Fibroblast of lung (primary cell): ENCODE results near the gene AMMECR1.

Experiments used
- CTCF ChIP-seq, 2 donors: IDR thresholded peaks in 1 of 2; conservative IDR thresholded peaks in 1 of 2; 1 replicate in 1 of 2; 2 replicates in 1 of 2; pipeline ENCODE4 v1.5.1; 2011 to 2012; ENCODE audit warnings: low read length in 2 of 2, control low read depth in 1 of 2, inconsistent platforms in 1 of 2, low read depth in 1 of 2, mild to moderate bottlenecking in 1 of 2
- EZH2 ChIP-seq: IDR thresholded peaks from 2 replicates; pipeline ENCODE4 v1.5.1; 2012; ENCODE audit warnings: low read length, control low read depth, mild to moderate bottlenecking; ENCODE audit errors: missing control alignments

GRCh38 chrX:110331444-110332030 lies 13.7 kb upstream of the AMMECR1 start:
- no peak for TF ChIP-seq EZH2
- TF ChIP-seq CTCF (conservative IDR thresholded peaks at IDR 0.05 in 1 of 2, IDR thresholded peaks at IDR 0.05 in 1 of 2; ENCODE audit: low read depth in 1 of 2, low read length in 2 of 2), result no peak
